ENCODE results near the gene ZC3H12A. TPM values are rescaled to one million over a fixed set of nuclear protein-coding genes. Genes with fewer than 3 reads are reported as not detected.

The ZC3H12A gene
- total and polyA plus RNA-seq, 4 donors: 2.1 to 10.9 (median 3.0) TPM

DNA sequence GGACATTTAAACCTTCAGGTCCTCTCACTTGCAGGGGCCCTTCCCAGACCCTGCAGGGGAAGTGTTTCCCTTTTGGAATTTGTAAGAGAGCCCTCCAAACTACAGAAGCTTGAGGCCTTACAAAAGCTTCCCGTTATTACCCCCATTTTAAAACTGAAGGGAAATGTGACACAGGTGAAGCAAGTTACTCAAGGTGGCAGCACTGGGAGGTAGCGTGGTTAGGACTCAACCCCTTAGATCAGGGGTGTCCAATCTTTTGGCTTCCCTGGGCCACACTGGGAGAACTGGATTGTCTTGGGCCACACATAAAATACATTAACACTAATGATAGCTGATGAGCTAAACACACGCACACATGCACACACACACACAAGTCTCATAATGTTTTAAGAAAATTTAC is 15.8 kb upstream of the ZC3H12A start:
- Histone ChIP-seq H3K27me3 (ENCODE audit: control insufficient read depth in 4 of 4, insufficient read depth in 4 of 4, low read length in 3 of 4) (no peaks in the 10 kb centered on the region), H3K4me1 (ENCODE audit: control insufficient read depth in 4 of 4, insufficient read depth in 4 of 4, low read length in 3 of 4) (no peaks in the 10 kb centered on the region), H3K9me3 (ENCODE audit: control insufficient read depth in 4 of 4, low read length in 3 of 4) (no peaks in the 10 kb centered on the region), H3K27ac (ENCODE audit: low read depth in 1 of 2, low read length in 2 of 2) (no peak overlapping the region), H3K9ac (ENCODE audit: low read depth in 1 of 2, low read length in 2 of 2) (no peak overlapping the region), H3K4me3 (ENCODE audit: low read depth in 1 of 3, low read length in 3 of 3) (no peak overlapping the region), H3K36me3 (ENCODE audit: control insufficient read depth in 4 of 4, insufficient read depth in 3 of 4, low read depth in 1 of 4, low read length in 3 of 4) (peaks cover 0 to 2% (median 0%) of the 10 kb centered on the region in 4 donors)
- no peak for DNase-seq (ENCODE audit: low spot score)
- TF ChIP-seq FOXA1 (IDR thresholded peaks at IDR 0.05): no peak
- TF ChIP-seq, protein P1, sequence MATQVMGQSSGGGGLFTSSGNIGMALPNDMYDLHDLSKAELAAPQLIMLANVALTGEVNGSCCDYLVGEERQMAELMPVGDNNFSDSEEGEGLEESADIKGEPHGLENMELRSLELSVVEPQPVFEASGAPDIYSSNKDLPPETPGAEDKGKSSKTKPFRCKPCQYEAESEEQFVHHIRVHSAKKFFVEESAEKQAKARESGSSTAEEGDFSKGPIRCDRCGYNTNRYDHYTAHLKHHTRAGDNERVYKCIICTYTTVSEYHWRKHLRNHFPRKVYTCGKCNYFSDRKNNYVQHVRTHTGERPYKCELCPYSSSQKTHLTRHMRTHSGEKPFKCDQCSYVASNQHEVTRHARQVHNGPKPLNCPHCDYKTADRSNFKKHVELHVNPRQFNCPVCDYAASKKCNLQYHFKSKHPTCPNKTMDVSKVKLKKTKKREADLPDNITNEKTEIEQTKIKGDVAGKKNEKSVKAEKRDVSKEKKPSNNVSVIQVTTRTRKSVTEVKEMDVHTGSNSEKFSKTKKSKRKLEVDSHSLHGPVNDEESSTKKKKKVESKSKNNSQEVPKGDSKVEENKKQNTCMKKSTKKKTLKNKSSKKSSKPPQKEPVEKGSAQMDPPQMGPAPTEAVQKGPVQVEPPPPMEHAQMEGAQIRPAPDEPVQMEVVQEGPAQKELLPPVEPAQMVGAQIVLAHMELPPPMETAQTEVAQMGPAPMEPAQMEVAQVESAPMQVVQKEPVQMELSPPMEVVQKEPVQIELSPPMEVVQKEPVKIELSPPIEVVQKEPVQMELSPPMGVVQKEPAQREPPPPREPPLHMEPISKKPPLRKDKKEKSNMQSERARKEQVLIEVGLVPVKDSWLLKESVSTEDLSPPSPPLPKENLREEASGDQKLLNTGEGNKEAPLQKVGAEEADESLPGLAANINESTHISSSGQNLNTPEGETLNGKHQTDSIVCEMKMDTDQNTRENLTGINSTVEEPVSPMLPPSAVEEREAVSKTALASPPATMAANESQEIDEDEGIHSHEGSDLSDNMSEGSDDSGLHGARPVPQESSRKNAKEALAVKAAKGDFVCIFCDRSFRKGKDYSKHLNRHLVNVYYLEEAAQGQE (IDR thresholded peaks at IDR 0.05): no peak
- TF ChIP-seq HNF4G (IDR thresholded peaks at IDR 0.05): no peak
- TF ChIP-seq RXRA (IDR thresholded peaks at IDR 0.05): no peak
- TF ChIP-seq, protein P2, sequence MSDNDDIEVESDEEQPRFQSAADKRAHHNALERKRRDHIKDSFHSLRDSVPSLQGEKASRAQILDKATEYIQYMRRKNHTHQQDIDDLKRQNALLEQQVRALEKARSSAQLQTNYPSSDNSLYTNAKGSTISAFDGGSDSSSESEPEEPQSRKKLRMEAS (IDR thresholded peaks at IDR 0.05): no peak
- no peak for TF ChIP-seq JUND (IDR thresholded peaks at IDR 0.05)
- TF ChIP-seq GABPA (IDR thresholded peaks at IDR 0.05 in 1 of 2, conservative IDR thresholded peaks at IDR 0.05 in 1 of 2): no peak
- TF ChIP-seq, protein P3, sequence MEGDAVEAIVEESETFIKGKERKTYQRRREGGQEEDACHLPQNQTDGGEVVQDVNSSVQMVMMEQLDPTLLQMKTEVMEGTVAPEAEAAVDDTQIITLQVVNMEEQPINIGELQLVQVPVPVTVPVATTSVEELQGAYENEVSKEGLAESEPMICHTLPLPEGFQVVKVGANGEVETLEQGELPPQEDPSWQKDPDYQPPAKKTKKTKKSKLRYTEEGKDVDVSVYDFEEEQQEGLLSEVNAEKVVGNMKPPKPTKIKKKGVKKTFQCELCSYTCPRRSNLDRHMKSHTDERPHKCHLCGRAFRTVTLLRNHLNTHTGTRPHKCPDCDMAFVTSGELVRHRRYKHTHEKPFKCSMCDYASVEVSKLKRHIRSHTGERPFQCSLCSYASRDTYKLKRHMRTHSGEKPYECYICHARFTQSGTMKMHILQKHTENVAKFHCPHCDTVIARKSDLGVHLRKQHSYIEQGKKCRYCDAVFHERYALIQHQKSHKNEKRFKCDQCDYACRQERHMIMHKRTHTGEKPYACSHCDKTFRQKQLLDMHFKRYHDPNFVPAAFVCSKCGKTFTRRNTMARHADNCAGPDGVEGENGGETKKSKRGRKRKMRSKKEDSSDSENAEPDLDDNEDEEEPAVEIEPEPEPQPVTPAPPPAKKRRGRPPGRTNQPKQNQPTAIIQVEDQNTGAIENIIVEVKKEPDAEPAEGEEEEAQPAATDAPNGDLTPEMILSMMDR (IDR thresholded peaks at IDR 0.05; ENCODE audit: low read depth, low read length, missing input control): no peak
- no peak for TF ChIP-seq TAF1 (conservative IDR thresholded peaks at IDR 0.05)
- TF ChIP-seq EGR1 (IDR thresholded peaks at IDR 0.05; ENCODE audit: low read depth in 2 of 2): no peak
- TF ChIP-seq FOXA2 (IDR thresholded peaks at IDR 0.05): no peak
- no peak for TF ChIP-seq NR2F2 (IDR thresholded peaks at IDR 0.05)
- no peak for TF ChIP-seq SP1 (IDR thresholded peaks at IDR 0.05)
- TF ChIP-seq YY1 (IDR thresholded peaks at IDR 0.05): no peak
- TF ChIP-seq, protein P4, sequence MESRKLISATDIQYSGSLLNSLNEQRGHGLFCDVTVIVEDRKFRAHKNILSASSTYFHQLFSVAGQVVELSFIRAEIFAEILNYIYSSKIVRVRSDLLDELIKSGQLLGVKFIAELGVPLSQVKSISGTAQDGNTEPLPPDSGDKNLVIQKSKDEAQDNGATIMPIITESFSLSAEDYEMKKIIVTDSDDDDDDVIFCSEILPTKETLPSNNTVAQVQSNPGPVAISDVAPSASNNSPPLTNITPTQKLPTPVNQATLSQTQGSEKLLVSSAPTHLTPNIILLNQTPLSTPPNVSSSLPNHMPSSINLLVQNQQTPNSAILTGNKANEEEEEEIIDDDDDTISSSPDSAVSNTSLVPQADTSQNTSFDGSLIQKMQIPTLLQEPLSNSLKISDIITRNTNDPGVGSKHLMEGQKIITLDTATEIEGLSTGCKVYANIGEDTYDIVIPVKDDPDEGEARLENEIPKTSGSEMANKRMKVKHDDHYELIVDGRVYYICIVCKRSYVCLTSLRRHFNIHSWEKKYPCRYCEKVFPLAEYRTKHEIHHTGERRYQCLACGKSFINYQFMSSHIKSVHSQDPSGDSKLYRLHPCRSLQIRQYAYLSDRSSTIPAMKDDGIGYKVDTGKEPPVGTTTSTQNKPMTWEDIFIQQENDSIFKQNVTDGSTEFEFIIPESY (IDR thresholded peaks at IDR 0.05): no peak
- TF ChIP-seq HNF4A (conservative IDR thresholded peaks at IDR 0.05): no peak
- no peak for TF ChIP-seq RAD21 (IDR thresholded peaks at IDR 0.05)
- WGBS: 90% methylated on average over 3 of the region's 3 CpGs
